ENCODE measurements around the gene CARNS1. TPM values are rescaled to one million over a fixed set of nuclear protein-coding genes. Genes with fewer than 3 reads are reported as not detected.
"Not testable (repeated sequence)": the region's sequence is repeated elsewhere in the genome, so short reads cannot be mapped to it uniquely, and the experiment has no call there.

CARNS1 gene
- total RNA-seq, 2 experiments from 2014 or later: 6.2 to 6.9 TPM

- ATAC-seq (no peak), DNase-seq (no peak)
- no peaks in the 10 kb centered on the region for H3K27me3 Mint-ChIP-seq
- POLR2A ChIA-PET: interaction anchor here (1.1 to 7.9 kb wide), 6 partner anchors 9 to 96 kb away, joined by 3 to 130 read pairs (median 10); partner anchors contain the start of gene PTPRCAP
- intact Hi-C loops (cut with micrococcal nuclease): no loop called here
- peaks cover 41% of the 10 kb centered on the region for H3K4me1 Mint-ChIP-seq (ENCODE audit: low read depth)
- H3K4me3 Mint-ChIP-seq: peak overlapping the region; percentile 36
- no peak for TF ChIP-seq CTCF (IDR thresholded peaks at IDR 0.05)
- CTCF ChIA-PET: interaction anchor here (2.7 kb wide), 1 partner anchor 7 kb away, joined by 18 read pairs; the partner anchor contains the start of gene RAD9A
- peaks cover 40% of the 10 kb centered on the region for H3K36me3 Mint-ChIP-seq (ENCODE audit: low read depth)
- H3K27ac Mint-ChIP-seq: peak overlapping the region; percentile 46
- no peaks in the 10 kb centered on the region for H3K9me3 Mint-ChIP-seq
Observed at GRCh38 chr11:67398661-67399563, 16.6 kb upstream of the CARNS1 start.

GRCh38 chr11:67400251-67400941 is 15.1 kb upstream of the CARNS1 start:
- POLR2A ChIA-PET: interaction anchor here (0.9 to 7.9 kb wide), 17 partner anchors 8 to 160 kb away, joined by 3 to 130 read pairs (median 6); partner anchors contain the start of genes AIP, PTPRCAP, RAD9A and TMEM134
- Mint-ChIP-seq H3K36me3 (ENCODE audit: low read depth) (peaks cover 45% of the 10 kb centered on the region), H3K9me3 (no peaks in the 10 kb centered on the region), H3K27me3 (no peaks in the 10 kb centered on the region), H3K4me1 (ENCODE audit: low read depth) (peaks cover 40% of the 10 kb centered on the region), H3K4me3 (peak overlapping the region; percentile 86), H3K27ac (peak overlapping the region; percentile 84)
- ATAC-seq: no peak
- TF ChIP-seq CTCF (IDR thresholded peaks at IDR 0.05): no peak
- intact Hi-C loops (cut with micrococcal nuclease): loop anchor here (10.0 kb wide), 1 partner anchor 84 kb away; the partner anchor contains the start of gene AIP
- peak; percentile 54 for DNase-seq
- CTCF ChIA-PET: interaction anchor here (0.7 to 2.8 kb wide), 10 partner anchors 9 to 247 kb away, joined by 3 to 18 read pairs (median 7); partner anchors contain the start of genes PITPNM1, POLD4, PTPRCAP and RAD9A

- H3K36me3 Mint-ChIP-seq (ENCODE audit: low read depth): peaks cover 50% of the 10 kb centered on the region
- DNase-seq: peak; percentile 45
- intact Hi-C loops (cut with micrococcal nuclease): loop anchor here (10.0 kb wide), 1 partner anchor 84 kb away; the partner anchor contains the start of gene AIP
- ChIA-PET CTCF (interaction anchor here (0.7 to 3.5 kb wide), 20 partner anchors 9 to 246 kb away, joined by 3 to 21 read pairs (median 6); partner anchors contain the start of genes PITPNM1, POLD4, PTPRCAP and RAD9A), POLR2A (interaction anchor here (0.7 to 7.9 kb wide), 20 partner anchors 7 to 179 kb away, joined by 3 to 130 read pairs (median 5); partner anchors contain the start of genes AIP, PITPNM1, PTPRCAP and RAD9A)
- H3K27ac Mint-ChIP-seq: peak overlapping the region; percentile 84
- no peaks in the 10 kb centered on the region for H3K9me3 Mint-ChIP-seq
- H3K4me1 Mint-ChIP-seq (ENCODE audit: low read depth): peaks cover 40% of the 10 kb centered on the region
- ATAC-seq: peak; percentile 1
- TF ChIP-seq CTCF (IDR thresholded peaks at IDR 0.05): no peak
- H3K4me3 Mint-ChIP-seq: peak overlapping the region; percentile 86
- H3K27me3 Mint-ChIP-seq: no peaks in the 10 kb centered on the region
Observed at GRCh38 chr11:67400942-67401494, 14.5 kb upstream of the CARNS1 start.

GRCh38 chr11:67401495-67402191 is 13.8 kb upstream of the CARNS1 start, which contains the start of gene PPP1CA:
Gene PPP1CA, minus strand, starts transcription at chr11:67401858. Its CDS starts 76 bp downstream, at chr11:67401782.
- TF ChIP-seq CTCF (IDR thresholded peaks at IDR 0.05): peak; percentile 46
- no peaks in the 10 kb centered on the region for H3K9me3 Mint-ChIP-seq
- H3K4me3 Mint-ChIP-seq: peak within 1 kb of the TSS; percentile 87
- peak; percentile 91 for DNase-seq
- peaks cover 40% of the 10 kb centered on the region for H3K4me1 Mint-ChIP-seq (ENCODE audit: low read depth)
- peak; percentile 73 for ATAC-seq
- H3K27me3 Mint-ChIP-seq: no peaks in the 10 kb centered on the region
- peak within 1 kb of the TSS; percentile 86 for H3K27ac Mint-ChIP-seq
- intact Hi-C loops (cut with micrococcal nuclease): loop anchor here (10.0 kb wide), 1 partner anchor 83 kb away; the partner anchor contains the start of gene AIP
- ChIA-PET CTCF (interaction anchor here (0.7 to 3.5 kb wide), 21 partner anchors 10 to 182 kb away, joined by 3 to 21 read pairs (median 6); partner anchors contain the start of genes GSTP1, PITPNM1, POLD4 and PTPRCAP), POLR2A (interaction anchor here (0.6 to 6.6 kb wide), 20 partner anchors 10 to 178 kb away, joined by 3 to 130 read pairs (median 4); partner anchors contain the start of genes AIP, PITPNM1, PTPRCAP and RAD9A)
- peaks cover 56% of the 10 kb centered on the region for H3K36me3 Mint-ChIP-seq (ENCODE audit: low read depth)

- not testable (repeated sequence) for ATAC-seq, DNase-seq, H3K9me3 Mint-ChIP-seq, H3K27me3 Mint-ChIP-seq
- Mint-ChIP-seq H3K27ac (peak overlapping the region; percentile 86), H3K36me3 (ENCODE audit: low read depth) (peaks cover 58% of the 10 kb centered on the region), H3K4me1 (ENCODE audit: low read depth) (peaks cover 39% of the 10 kb centered on the region), H3K4me3 (peak overlapping the region; percentile 87)
- POLR2A ChIA-PET: interaction anchor here (0.6 to 6.6 kb wide), 17 partner anchors 10 to 162 kb away, joined by 3 to 130 read pairs (median 6); partner anchors contain the start of genes PITPNM1, PTPRCAP, RAD9A and RPS6KB2
- intact Hi-C loops (cut with micrococcal nuclease): loop anchor here (10.0 kb wide), 1 partner anchor 82 kb away; the partner anchor contains the start of gene AIP
- CTCF ChIA-PET: interaction anchor here (0.7 to 3.5 kb wide), 18 partner anchors 10 to 181 kb away, joined by 3 to 21 read pairs (median 6); partner anchors contain the start of genes GSTP1, PITPNM1, POLD4 and PTPRCAP
Observed at GRCh38 chr11:67402192-67402839, 13.2 kb upstream of the CARNS1 start.

GRCh38 chr11:67403085-67403484 is 12.4 kb upstream of the CARNS1 start:
- Mint-ChIP-seq H3K4me3 (peak overlapping the region; percentile 87), H3K36me3 (ENCODE audit: low read depth) (peaks cover 59% of the 10 kb centered on the region), H3K4me1 (ENCODE audit: low read depth) (peaks cover 38% of the 10 kb centered on the region), H3K27ac (peak overlapping the region; percentile 86)
- ChIA-PET POLR2A (interaction anchor here (0.6 to 6.6 kb wide), 10 partner anchors 9 to 128 kb away, joined by 3 to 130 read pairs (median 11); partner anchors contain the start of genes PTPRCAP and RAD9A), CTCF (interaction anchor here (0.9 to 3.5 kb wide), 6 partner anchors 10 to 82 kb away, joined by 3 to 21 read pairs (median 6); partner anchors contain the start of gene TMEM134)
- not testable (repeated sequence) for ATAC-seq, H3K27me3 Mint-ChIP-seq, H3K9me3 Mint-ChIP-seq
- intact Hi-C loops (cut with micrococcal nuclease): loop anchor here (10.0 kb wide), 1 partner anchor 82 kb away; the partner anchor contains the start of gene AIP
- peak; percentile 19 for DNase-seq

All from activated CD8-positive, alpha-beta T cell treated with anti-CD3 and anti-CD28 coated beads for 36 hours (primary cell).